K562 (cell line): Measurements from ENCODE around the gene CPED1.

Source experiments
- BRD9 ChIP-seq: fragments of 450-650 bp; IDR thresholded peaks from 2 replicates; pipeline ENCODE4 v1.6.1; 2018; ENCODE audit warnings: low read depth; ENCODE audit not compliant: partially characterized antibody
- CBX3 ChIP-seq, 2 experiments: IDR thresholded peaks; 1 replicate in 1 of 2; 2 replicates in 1 of 2; pipeline ENCODE4 v1.6.1; 2012; ENCODE audit warnings: inconsistent platforms in 2 of 2, low read length in 2 of 2, borderline replicate concordance in 1 of 2, control low read depth in 1 of 2
- HNRNPUL1 ChIP-seq: fragments of 200-400 bp; formaldehyde crosslinking; IDR thresholded peaks from 2 replicates; pipeline ENCODE4 v1.6.1; 2017; ENCODE audit warnings: low read length
- L3MBTL2 ChIP-seq: fragments of 450-650 bp; IDR thresholded peaks from 2 replicates; pipeline ENCODE4 v1.6.1; 2016; ENCODE audit warnings: mild to moderate bottlenecking, moderate library complexity
- PPARD ChIP-seq: fragments of 250-450 bp; sonication (Bioruptor Pico); IDR thresholded peaks from 2 replicates; pipeline ENCODE4 v1.8.0; 2022; ENCODE audit warnings: inconsistent platforms, mild to moderate bottlenecking, moderate library complexity
- SREBF2 ChIP-seq: sonication (generic); formaldehyde crosslinking; IDR thresholded peaks from 2 replicates; pipeline ENCODE4 v1.4.0; 2020; ENCODE audit warnings: mild to moderate bottlenecking, missing genetic modification reagents
- TEAD1 ChIP-seq, 2 experiments: fragments of 450-650 bp in 1 of 2; sonication (generic) in 1 of 2; formaldehyde crosslinking; IDR thresholded peaks; 2 replicates each; pipeline versions ENCODE4 v1.4.0 to v1.8.0; 2020 to 2022; ENCODE audit warnings: mild to moderate bottlenecking in 2 of 2, missing genetic modification reagents in 1 of 2
- TEAD4 ChIP-seq, 2 experiments: sonication (generic) in 1 of 2; formaldehyde crosslinking in 1 of 2; IDR thresholded peaks; 2 replicates each; pipeline versions ENCODE4 v1.6.1 to v1.8.0; 2012 to 2022; ENCODE audit warnings: borderline replicate concordance in 1 of 2, inconsistent platforms in 1 of 2, low read length in 1 of 2, mild to moderate bottlenecking in 1 of 2, missing genetic modification reagents in 1 of 2
- TRIM28 ChIP-seq: fragments of 450-650 bp; IDR thresholded peaks from 2 replicates; pipeline ENCODE4 v1.6.1; 2017
- ZBTB8A ChIP-seq: fragments of 450-650 bp; IDR thresholded peaks from 2 replicates; pipeline ENCODE4 v1.6.1; 2018; ENCODE audit warnings: mild to moderate bottlenecking, moderate library complexity; ENCODE audit not compliant: partially characterized antibody
- ZNF197 ChIP-seq: fragments of 200-800 bp; sonication (Bioruptor generic); IDR thresholded peaks from 2 replicates; pipeline ENCODE4 v1.6.1; 2016; ENCODE audit warnings: low read depth, missing genetic modification characterization, missing compliant biosample characterization
- TF ChIP-seq, protein P1 (sequence below): sonication (generic); formaldehyde crosslinking; IDR thresholded peaks from 2 replicates; pipeline ENCODE4 v1.8.0; 2022; ENCODE audit warnings: missing genetic modification reagents, mild to moderate bottlenecking, borderline replicate concordance
- TF ChIP-seq, protein P2 (sequence below), 3 experiments: IDR thresholded peaks in 2 of 3; conservative IDR thresholded peaks in 1 of 3; 2 replicates each; pipeline ENCODE4 v1.5.1; 2011 to 2012; ENCODE audit warnings: low read length in 3 of 3, mild to moderate bottlenecking in 3 of 3, control low read depth in 2 of 3, improper control_type of control experiment in 1 of 3, inconsistent platforms in 1 of 3, low read depth in 1 of 3, mixed read lengths in 1 of 3, moderate library complexity in 1 of 3; ENCODE audit not compliant: insufficient read depth in 2 of 3

DNA sequence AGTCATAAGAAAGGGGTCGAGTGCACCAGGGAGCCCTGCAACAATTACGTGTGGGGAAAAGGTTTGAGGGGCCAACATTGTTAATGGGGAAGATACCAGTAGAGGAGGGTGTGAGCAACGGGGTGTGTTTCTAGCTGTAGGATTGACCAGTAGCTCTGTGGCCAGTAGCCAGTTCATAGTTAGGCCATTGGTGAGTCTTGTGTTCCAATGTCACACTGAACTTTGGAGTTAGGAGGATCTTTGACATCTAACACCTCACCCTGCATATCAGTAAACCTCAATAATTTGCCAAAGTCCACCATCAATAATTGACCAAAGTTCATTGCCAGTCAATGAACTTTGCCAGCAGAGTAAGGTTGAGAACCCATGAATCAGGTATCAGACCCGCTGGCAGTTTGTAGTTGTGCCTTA is 168.8 kb downstream of the CPED1 start:
- TF ChIP-seq PPARD (CRISPR knock-in tag) (no peak), TRIM28 (no peak), CBX3 (IDR thresholded peaks at IDR 0.05; ENCODE audit: borderline replicate concordance in 1 of 2, low read length in 2 of 2) (no peak), ZNF197 (no peak), TEAD1 (CRISPR knock-in tag; IDR thresholded peaks at IDR 0.05) (no peak), TEAD4 (IDR thresholded peaks at IDR 0.05; ENCODE audit: low read length) (no peak), TEAD4 (CRISPR knock-in tag; IDR thresholded peaks at IDR 0.05; ENCODE audit: borderline replicate concordance) (no peak), ZBTB8A (no peak), SREBF2 (CRISPR knock-in tag) (no peak), BRD9 (no peak), L3MBTL2 (no peak), HNRNPUL1 (no peak)
- TF ChIP-seq, protein P1, sequence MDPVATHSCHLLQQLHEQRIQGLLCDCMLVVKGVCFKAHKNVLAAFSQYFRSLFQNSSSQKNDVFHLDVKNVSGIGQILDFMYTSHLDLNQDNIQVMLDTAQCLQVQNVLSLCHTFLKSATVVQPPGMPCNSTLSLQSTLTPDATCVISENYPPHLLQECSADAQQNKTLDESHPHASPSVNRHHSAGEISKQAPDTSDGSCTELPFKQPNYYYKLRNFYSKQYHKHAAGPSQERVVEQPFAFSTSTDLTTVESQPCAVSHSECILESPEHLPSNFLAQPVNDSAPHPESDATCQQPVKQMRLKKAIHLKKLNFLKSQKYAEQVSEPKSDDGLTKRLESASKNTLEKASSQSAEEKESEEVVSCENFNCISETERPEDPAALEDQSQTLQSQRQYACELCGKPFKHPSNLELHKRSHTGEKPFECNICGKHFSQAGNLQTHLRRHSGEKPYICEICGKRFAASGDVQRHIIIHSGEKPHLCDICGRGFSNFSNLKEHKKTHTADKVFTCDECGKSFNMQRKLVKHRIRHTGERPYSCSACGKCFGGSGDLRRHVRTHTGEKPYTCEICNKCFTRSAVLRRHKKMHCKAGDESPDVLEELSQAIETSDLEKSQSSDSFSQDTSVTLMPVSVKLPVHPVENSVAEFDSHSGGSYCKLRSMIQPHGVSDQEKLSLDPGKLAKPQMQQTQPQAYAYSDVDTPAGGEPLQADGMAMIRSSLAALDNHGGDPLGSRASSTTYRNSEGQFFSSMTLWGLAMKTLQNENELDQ (CRISPR knock-in tag): no peak
- TF ChIP-seq, protein P2, sequence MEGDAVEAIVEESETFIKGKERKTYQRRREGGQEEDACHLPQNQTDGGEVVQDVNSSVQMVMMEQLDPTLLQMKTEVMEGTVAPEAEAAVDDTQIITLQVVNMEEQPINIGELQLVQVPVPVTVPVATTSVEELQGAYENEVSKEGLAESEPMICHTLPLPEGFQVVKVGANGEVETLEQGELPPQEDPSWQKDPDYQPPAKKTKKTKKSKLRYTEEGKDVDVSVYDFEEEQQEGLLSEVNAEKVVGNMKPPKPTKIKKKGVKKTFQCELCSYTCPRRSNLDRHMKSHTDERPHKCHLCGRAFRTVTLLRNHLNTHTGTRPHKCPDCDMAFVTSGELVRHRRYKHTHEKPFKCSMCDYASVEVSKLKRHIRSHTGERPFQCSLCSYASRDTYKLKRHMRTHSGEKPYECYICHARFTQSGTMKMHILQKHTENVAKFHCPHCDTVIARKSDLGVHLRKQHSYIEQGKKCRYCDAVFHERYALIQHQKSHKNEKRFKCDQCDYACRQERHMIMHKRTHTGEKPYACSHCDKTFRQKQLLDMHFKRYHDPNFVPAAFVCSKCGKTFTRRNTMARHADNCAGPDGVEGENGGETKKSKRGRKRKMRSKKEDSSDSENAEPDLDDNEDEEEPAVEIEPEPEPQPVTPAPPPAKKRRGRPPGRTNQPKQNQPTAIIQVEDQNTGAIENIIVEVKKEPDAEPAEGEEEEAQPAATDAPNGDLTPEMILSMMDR (IDR thresholded peaks at IDR 0.05 in 2 of 3, conservative IDR thresholded peaks at IDR 0.05 in 1 of 3; ENCODE audit: insufficient read depth in 2 of 3, low read depth in 1 of 3, low read length in 3 of 3): no peak
